ENCODE data around the gene RIMS1. TPM values are rescaled to one million over a fixed set of nuclear protein-coding genes. Genes with fewer than 3 reads are reported as not detected.

RIMS1 gene
- total RNA-seq, 1 experiment from 2014 or later, result 1.1 TPM

DNA sequence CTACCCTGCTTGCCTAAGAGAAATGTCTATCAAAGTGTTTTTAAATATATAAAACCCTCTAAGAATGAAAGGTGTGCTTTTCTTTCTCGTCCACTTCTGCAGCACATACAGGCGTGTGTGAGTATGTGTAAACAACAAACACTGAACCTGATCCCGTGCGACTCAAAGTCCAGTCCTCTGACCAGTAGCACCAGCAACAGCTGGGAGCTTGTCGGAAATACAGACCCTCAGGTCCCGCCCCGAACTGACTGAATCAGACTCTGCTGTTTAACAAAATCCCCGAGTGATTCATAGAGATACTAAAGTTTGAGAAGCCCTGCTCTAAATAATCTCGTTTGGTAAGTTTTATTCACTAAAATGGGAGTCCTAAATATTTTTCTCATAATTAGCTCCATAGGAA is 527.5 kb downstream of the RIMS1 start:
- Mint-ChIP-seq H3K27ac (no peak overlapping the region), H3K27me3 (ENCODE audit: low read depth) (no peaks in the 10 kb centered on the region), H3K9me3 (no peaks in the 10 kb centered on the region), H3K4me1 (peaks cover 11% of the 10 kb centered on the region), H3K36me3 (no peaks in the 10 kb centered on the region), H3K4me3 (no peak overlapping the region)
- ATAC-seq (no peak), DNase-seq (ENCODE audit: low spot score) (no peak)
- TF ChIP-seq ZNF416 (CRISPR knock-in tag; IDR thresholded peaks at IDR 0.05) (no peak), ZNF396 (CRISPR knock-in tag; IDR thresholded peaks at IDR 0.05; ENCODE audit: borderline replicate concordance) (no peak), ZNF121 (CRISPR knock-in tag; IDR thresholded peaks at IDR 0.05) (no peak), ZNF138 (CRISPR knock-in tag; conservative IDR thresholded peaks at IDR 0.05) (no peak)
- TF ChIP-seq, protein P1, sequence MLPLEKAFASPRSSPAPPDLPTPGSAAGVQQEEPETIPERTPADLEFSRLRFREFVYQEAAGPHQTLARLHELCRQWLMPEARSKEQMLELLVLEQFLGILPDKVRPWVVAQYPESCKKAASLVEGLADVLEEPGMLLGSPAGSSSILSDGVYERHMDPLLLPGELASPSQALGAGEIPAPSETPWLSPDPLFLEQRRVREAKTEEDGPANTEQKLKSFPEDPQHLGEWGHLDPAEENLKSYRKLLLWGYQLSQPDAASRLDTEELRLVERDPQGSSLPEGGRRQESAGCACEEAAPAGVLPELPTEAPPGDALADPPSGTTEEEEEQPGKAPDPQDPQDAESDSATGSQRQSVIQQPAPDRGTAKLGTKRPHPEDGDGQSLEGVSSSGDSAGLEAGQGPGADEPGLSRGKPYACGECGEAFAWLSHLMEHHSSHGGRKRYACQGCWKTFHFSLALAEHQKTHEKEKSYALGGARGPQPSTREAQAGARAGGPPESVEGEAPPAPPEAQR (CRISPR knock-in tag; IDR thresholded peaks at IDR 0.05), result no peak
- TF ChIP-seq, protein P2, sequence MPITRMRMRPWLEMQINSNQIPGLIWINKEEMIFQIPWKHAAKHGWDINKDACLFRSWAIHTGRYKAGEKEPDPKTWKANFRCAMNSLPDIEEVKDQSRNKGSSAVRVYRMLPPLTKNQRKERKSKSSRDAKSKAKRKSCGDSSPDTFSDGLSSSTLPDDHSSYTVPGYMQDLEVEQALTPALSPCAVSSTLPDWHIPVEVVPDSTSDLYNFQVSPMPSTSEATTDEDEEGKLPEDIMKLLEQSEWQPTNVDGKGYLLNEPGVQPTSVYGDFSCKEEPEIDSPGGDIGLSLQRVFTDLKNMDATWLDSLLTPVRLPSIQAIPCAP (CRISPR knock-in tag; IDR thresholded peaks at IDR 0.05), result no peak
- ChIA-PET POLR2A (no interaction called here), CTCF (interaction anchor here (6.8 kb wide), 1 partner anchor 167 kb away, joined by 105 read pairs; no protein-coding TSS in a partner anchor)

DNA sequence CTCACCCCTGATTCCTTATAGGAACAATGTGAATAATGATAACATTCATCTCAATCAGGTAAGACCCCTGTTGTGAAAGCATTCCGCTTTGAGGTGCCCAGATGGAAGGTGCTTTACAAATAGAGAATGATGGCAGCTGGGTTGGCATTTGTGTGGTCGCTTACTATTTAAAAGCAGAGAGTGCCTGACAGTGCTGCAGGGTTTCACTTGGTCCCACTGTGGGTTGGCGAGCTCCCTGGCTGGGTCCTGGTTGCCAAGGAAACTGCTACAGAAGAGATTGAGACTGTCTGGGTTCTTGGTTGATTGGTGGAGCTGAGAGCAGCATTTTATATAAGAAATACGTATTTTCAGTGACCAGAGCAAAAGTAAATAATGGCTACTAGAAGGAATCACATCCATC is 528.3 kb downstream of the RIMS1 start:
- POLR2A ChIA-PET, result no interaction called here
- DNase-seq (ENCODE audit: low spot score) (no peak), ATAC-seq (no peak)
- CTCF ChIA-PET, result interaction anchor here (1.4 to 6.8 kb wide), 2 partner anchors 166 to 202 kb away, joined by 4 to 105 read pairs; no protein-coding TSS in a partner anchor
- H3K27me3 Mint-ChIP-seq (ENCODE audit: low read depth), result no peaks in the 10 kb centered on the region
- H3K4me1 Mint-ChIP-seq, result peaks cover 12% of the 10 kb centered on the region
- H3K36me3 Mint-ChIP-seq, result no peaks in the 10 kb centered on the region
- no peak overlapping the region for H3K27ac Mint-ChIP-seq
- no peak overlapping the region for H3K4me3 Mint-ChIP-seq
- TF ChIP-seq ELF4 (CRISPR knock-in tag; IDR thresholded peaks at IDR 0.05; ENCODE audit: low read depth), result no peak
- TF ChIP-seq, protein P1 (CRISPR knock-in tag; IDR thresholded peaks at IDR 0.05), result no peak
- no peaks in the 10 kb centered on the region for H3K9me3 Mint-ChIP-seq

DNA sequence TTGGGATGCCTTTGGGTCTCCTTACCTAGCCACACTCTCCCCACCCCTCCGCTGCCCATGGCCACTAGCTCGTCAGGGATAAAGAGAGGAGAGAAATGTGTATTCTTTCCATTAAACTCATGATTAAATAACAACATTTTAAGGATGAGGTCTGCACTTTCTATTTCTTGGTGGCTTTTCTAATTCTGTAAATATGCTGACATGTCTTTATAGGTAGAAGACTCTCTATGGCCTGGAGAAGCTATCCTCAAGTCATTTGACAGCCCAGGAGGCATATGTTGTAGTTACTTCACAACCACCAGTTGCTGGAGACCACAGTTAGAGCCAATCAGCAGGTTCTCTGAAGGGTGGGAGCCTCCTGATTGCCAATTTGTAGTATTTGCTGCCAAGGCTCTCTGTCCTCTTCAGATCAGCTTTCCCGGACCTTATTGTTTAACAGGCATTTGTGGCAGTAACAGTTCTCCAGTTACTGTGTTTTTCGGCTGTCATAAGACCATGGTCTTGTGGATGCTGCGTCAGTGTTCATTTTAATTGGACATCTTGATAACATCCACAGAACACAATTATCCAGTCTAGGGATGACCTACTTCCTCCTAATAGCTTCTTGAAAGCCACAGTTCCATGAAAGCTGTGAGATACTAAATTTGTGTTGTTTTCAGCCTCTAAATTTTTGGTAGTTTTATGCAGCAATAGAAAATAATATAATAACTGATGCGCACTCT is 530.6 kb downstream of the RIMS1 start:
- CTCF ChIA-PET, result interaction anchor here (1.2 to 2.3 kb wide), 2 partner anchors 163 to 164 kb away, joined by 5 to 17 read pairs; no protein-coding TSS in a partner anchor
- Mint-ChIP-seq H3K36me3 (no peaks in the 10 kb centered on the region), H3K4me3 (no peak overlapping the region), H3K27ac (no peak overlapping the region), H3K27me3 (ENCODE audit: low read depth) (no peaks in the 10 kb centered on the region), H3K9me3 (no peaks in the 10 kb centered on the region), H3K4me1 (peaks cover 32% of the 10 kb centered on the region)
- no peak for ATAC-seq
- DNase-seq (ENCODE audit: low spot score), result no peak
- TF ChIP-seq FOXP1 (CRISPR knock-in tag; IDR thresholded peaks at IDR 0.05; ENCODE audit: borderline replicate concordance), result no peak
- POLR2A ChIA-PET, result no interaction called here

DNA sequence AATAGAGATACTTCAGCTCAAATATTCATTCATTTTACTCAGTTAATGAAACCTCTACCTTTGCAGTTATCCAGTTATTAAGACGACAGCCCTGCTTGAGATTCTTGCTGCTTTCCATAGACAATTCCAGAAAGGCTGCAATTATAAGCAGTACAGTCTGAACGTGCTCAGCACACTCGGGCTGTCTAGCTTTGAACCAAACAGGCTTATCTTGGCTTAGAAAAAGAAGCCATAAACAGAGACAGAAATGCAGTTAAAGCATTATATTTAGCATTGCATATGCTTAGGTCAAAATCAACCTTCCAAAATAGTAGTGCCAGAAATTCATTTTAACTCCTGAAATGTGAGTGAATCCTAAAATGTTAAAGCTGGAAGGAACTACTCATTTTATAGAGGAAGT is 531.4 kb downstream of the RIMS1 start:
- TF ChIP-seq, protein P3, sequence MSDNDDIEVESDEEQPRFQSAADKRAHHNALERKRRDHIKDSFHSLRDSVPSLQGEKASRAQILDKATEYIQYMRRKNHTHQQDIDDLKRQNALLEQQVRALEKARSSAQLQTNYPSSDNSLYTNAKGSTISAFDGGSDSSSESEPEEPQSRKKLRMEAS (CRISPR knock-in tag; IDR thresholded peaks at IDR 0.05), result no peak
- TF ChIP-seq, protein P4, sequence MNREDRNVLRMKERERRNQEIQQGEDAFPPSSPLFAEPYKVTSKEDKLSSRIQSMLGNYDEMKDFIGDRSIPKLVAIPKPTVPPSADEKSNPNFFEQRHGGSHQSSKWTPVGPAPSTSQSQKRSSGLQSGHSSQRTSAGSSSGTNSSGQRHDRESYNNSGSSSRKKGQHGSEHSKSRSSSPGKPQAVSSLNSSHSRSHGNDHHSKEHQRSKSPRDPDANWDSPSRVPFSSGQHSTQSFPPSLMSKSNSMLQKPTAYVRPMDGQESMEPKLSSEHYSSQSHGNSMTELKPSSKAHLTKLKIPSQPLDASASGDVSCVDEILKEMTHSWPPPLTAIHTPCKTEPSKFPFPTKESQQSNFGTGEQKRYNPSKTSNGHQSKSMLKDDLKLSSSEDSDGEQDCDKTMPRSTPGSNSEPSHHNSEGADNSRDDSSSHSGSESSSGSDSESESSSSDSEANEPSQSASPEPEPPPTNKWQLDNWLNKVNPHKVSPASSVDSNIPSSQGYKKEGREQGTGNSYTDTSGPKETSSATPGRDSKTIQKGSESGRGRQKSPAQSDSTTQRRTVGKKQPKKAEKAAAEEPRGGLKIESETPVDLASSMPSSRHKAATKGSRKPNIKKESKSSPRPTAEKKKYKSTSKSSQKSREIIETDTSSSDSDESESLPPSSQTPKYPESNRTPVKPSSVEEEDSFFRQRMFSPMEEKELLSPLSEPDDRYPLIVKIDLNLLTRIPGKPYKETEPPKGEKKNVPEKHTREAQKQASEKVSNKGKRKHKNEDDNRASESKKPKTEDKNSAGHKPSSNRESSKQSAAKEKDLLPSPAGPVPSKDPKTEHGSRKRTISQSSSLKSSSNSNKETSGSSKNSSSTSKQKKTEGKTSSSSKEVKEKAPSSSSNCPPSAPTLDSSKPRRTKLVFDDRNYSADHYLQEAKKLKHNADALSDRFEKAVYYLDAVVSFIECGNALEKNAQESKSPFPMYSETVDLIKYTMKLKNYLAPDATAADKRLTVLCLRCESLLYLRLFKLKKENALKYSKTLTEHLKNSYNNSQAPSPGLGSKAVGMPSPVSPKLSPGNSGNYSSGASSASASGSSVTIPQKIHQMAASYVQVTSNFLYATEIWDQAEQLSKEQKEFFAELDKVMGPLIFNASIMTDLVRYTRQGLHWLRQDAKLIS (CRISPR knock-in tag; IDR thresholded peaks at IDR 0.05; ENCODE audit: borderline replicate concordance), result no peak
- no peak for TF ChIP-seq GRHL2 (CRISPR knock-in tag; IDR thresholded peaks at IDR 0.05; ENCODE audit: insufficient replicate concordance, severe bottlenecking)
- TF ChIP-seq ELF4 (CRISPR knock-in tag; IDR thresholded peaks at IDR 0.05; ENCODE audit: low read depth), result no peak
- no peak for TF ChIP-seq NR1H2 (CRISPR knock-in tag; IDR thresholded peaks at IDR 0.05)
- Mint-ChIP-seq H3K27ac (no peak overlapping the region), H3K4me1 (peaks cover 30% of the 10 kb centered on the region), H3K9me3 (no peaks in the 10 kb centered on the region), H3K4me3 (no peak overlapping the region), H3K36me3 (no peaks in the 10 kb centered on the region), H3K27me3 (ENCODE audit: low read depth) (no peaks in the 10 kb centered on the region)
- ChIA-PET POLR2A (no interaction called here), CTCF (interaction anchor here (2.3 kb wide), 1 partner anchor 163 kb away, joined by 17 read pairs; no protein-coding TSS in a partner anchor)
- ATAC-seq (no peak), DNase-seq (ENCODE audit: low spot score) (no peak)

Data from WTC11 (cell line).